PC-3 (cell line): ENCODE results near the gene LINC00305.

ENCODE experiments used
- CTCF ChIP-seq: fragments of 300-600 bp; sonication (generic); conservative IDR thresholded peaks from 2 replicates; pipeline ENCODE4 v1.5.1; 2017; ENCODE audit warnings: antibody characterized with exemption, low read depth, mild to moderate bottlenecking, low read length
- EZH2 ChIP-seq: fragments of 300-600 bp; sonication (generic); IDR thresholded peaks from one replicate; pipeline ENCODE4 v1.6.1; 2017; ENCODE audit warnings: antibody characterized with exemption, mild to moderate bottlenecking, low read length; ENCODE audit not compliant: unreplicated experiment

- TF ChIP-seq EZH2 (no peak), CTCF (no peak)
Measured at GRCh38 chr18:64110692-64111480, 38.0 kb downstream of the LINC00305 start.
